BJ (cell line): ENCODE data around the gene MYBPC1. TPM values are rescaled to one million over a fixed set of nuclear protein-coding genes. Genes with fewer than 3 reads are reported as not detected.

ENCODE experiments used
- CTCF ChIA-PET: fragments of 350-600 bp; formaldehyde crosslinking; extraction: SDS; loops from one replicate; lab custom pipeline; 2021; ENCODE audit warnings: antibody characterized with exemption, inconsistent platforms; lab: Yijun Ruan, JAX
- POLR2A ChIA-PET: fragments of 300-600 bp; sonication (Branson Sonifier 250); formaldehyde crosslinking; extraction: SDS; loops from one replicate; lab custom pipeline; 2021; ENCODE audit warnings: antibody characterized with exemption; lab: Charles Lee
- DNase-seq: peaks from one replicate; pipeline ENCODE4 v3.0.0-alpha.2; 2011; ENCODE audit warnings: low read depth
- H3K27me3 ChIP-seq: 2 replicates; pipeline ENCODE4 v1.6.0; 2011; ENCODE audit warnings: low read length; ENCODE audit not compliant: control insufficient read depth, insufficient read depth
- H3K36me3 ChIP-seq: 2 replicates; pipeline ENCODE4 v1.5.1; 2011; ENCODE audit warnings: low read length; ENCODE audit not compliant: control insufficient read depth, insufficient read depth
- H3K4me3 ChIP-seq: 2 replicates; pipeline ENCODE4 v1.5.1; 2011; ENCODE audit warnings: low read depth, mild to moderate bottlenecking, control low read depth, low read length
- polyA plus RNA-seq: library from polyadenylated mRNA; depleted of rRNA; stranded (reverse); fragments of >200 nt; gene quantifications from 2 replicates; pipeline ENCODE4 v1.2.3, GENCODE V29; 2011
- TF ChIP-seq, protein P1 (sequence below): IDR thresholded peaks from 2 replicates; pipeline ENCODE4 v1.5.1; 2011; ENCODE audit warnings: low read depth, mild to moderate bottlenecking, control low read depth, inconsistent platforms, low read length, moderate library complexity; ENCODE audit not compliant: insufficient read depth

Gene MYBPC1
- polyA plus RNA-seq, 1 experiment = not detected

DNA sequence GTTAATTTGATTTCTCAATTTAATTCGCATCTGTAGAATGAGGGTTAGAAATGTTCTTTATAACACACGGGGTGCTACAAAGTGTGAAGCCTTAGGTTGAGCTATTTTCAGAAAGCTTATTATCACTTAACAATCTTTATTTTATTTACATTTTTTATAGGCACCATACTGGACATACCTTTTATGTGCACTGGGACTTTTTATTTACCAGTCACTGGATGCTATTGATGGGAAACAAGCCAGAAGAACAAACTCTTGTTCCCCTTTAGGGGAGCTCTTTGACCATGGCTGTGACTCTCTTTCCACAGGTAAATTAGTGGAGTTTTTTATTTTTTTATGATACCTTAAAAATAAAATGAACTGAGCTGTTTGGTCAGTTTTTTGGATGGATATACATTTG, 119.2 kb downstream of the MYBPC1 start:
- no peak overlapping the region for H3K4me3 ChIP-seq
- CTCF ChIA-PET = interaction anchor here (0.9 kb wide), 1 partner anchor 11 kb away, joined by 3 read pairs; no protein-coding TSS in a partner anchor
- DNase-seq = no peak
- H3K27me3 ChIP-seq = no peaks in the 10 kb centered on the region
- POLR2A ChIA-PET = no interaction called here
- H3K36me3 ChIP-seq = no peaks in the 10 kb centered on the region
- TF ChIP-seq, protein P1, sequence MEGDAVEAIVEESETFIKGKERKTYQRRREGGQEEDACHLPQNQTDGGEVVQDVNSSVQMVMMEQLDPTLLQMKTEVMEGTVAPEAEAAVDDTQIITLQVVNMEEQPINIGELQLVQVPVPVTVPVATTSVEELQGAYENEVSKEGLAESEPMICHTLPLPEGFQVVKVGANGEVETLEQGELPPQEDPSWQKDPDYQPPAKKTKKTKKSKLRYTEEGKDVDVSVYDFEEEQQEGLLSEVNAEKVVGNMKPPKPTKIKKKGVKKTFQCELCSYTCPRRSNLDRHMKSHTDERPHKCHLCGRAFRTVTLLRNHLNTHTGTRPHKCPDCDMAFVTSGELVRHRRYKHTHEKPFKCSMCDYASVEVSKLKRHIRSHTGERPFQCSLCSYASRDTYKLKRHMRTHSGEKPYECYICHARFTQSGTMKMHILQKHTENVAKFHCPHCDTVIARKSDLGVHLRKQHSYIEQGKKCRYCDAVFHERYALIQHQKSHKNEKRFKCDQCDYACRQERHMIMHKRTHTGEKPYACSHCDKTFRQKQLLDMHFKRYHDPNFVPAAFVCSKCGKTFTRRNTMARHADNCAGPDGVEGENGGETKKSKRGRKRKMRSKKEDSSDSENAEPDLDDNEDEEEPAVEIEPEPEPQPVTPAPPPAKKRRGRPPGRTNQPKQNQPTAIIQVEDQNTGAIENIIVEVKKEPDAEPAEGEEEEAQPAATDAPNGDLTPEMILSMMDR = no peak

DNA sequence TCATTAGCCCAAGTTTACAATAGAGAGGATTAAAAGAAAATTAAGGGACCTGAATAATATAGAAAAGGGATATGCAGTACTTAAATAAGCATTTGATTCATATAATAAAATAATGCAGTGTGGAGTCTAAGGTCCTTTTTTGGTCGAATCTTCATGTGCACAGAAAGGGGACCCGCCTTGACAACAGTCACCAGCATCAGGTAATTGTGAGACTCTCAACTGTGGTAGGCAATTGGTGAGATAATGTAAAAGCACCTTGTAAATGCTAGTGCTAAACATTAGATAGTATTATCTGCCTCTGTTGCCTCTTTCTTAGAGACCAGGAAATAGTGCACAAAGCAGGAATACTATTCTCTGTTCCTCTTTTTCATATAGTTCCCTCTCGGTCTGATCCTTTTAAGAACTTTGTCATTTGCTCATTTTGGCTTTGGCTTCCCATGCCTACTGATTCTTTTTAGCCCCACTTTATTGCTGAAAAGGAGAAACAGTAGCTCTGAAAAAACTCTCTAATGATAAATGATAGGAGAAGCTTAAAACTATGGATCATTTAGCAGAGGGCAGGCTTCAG, 120.2 kb downstream of the MYBPC1 start:
- ChIA-PET CTCF (interaction anchor here (0.9 to 1.0 kb wide), 2 partner anchors 12 to 18 kb away, joined by 3 read pairs; no protein-coding TSS in a partner anchor), POLR2A (no interaction called here)
- Histone ChIP-seq H3K27me3 (no peaks in the 10 kb centered on the region), H3K4me3 (no peak overlapping the region), H3K36me3 (no peaks in the 10 kb centered on the region)
- TF ChIP-seq, protein P1 = no peak
- DNase-seq = no peak

DNA sequence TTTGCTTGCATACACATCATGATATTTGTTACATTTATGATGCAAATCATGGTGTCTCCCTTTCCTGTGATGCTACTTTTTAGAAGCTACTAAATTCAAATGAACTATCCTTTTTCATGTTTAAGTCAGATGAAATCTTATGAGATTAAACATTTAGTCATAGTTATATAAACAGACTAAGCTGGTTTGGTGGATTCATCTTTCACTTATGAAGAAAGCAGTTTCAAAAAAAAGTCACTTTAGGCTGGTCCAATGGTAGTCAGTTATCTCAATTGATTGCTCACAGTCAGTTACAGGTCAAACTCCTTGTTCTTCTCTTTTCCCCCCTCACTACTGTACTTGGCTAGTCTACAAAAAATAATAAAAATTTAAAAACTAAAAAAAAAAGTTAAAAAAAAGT, 124.8 kb downstream of the MYBPC1 start:
- no peak for DNase-seq
- Histone ChIP-seq H3K27me3 (no peaks in the 10 kb centered on the region), H3K36me3 (no peaks in the 10 kb centered on the region), H3K4me3 (no peak overlapping the region)
- POLR2A ChIA-PET = no interaction called here
- CTCF ChIA-PET = no interaction called here
- TF ChIP-seq, protein P1 = no peak

DNA sequence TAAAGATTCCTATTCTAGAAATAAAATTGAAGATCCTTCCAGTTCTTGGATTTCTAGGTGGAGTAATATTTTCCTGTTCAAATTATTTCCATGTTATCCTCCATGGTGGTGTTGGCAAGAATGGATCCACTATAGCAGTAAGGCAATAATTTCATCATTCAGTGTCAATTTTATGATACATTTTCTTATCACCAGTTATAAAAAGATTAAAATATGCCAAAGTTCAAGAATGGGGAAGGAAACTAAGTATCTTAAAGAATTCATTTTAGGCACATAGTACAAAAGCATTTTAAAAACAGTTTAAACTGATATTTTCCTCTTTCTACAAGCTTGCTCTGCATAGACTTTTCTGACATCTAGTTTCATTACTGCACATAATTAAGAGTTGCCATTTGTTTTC, 125.3 kb downstream of the MYBPC1 start:
- Histone ChIP-seq H3K36me3 (no peaks in the 10 kb centered on the region), H3K27me3 (no peaks in the 10 kb centered on the region), H3K4me3 (no peak overlapping the region)
- POLR2A ChIA-PET = no interaction called here
- CTCF ChIA-PET = no interaction called here
- TF ChIP-seq, protein P1 = no peak
- no peak for DNase-seq

DNA sequence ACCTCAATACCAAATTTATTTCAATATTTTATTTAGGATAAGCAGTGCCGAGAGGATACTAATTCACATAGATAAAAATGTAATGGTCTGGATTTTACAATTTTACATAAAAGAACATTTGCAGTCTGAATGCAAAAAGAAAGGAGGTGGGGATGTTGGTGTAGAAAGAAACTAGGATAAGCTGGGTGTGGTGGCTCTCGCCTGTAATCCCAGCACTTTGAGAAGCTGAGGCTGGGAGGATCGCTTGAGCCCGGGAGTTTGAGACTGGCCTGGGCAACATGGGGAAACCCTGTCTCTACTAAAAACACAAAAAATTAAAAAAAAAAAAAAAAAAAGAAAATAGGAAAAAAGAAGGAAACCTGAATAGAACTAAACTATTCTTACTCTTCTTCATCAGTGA, 127.6 kb downstream of the MYBPC1 start:
- no peak for DNase-seq
- Histone ChIP-seq H3K4me3 (no peak overlapping the region), H3K36me3 (no peaks in the 10 kb centered on the region), H3K27me3 (no peaks in the 10 kb centered on the region)
- TF ChIP-seq, protein P1 = no peak
- ChIA-PET CTCF (interaction anchor here (0.9 kb wide), 1 partner anchor 13 kb away, joined by 3 read pairs; no protein-coding TSS in a partner anchor), POLR2A (no interaction called here)
